Measurements from ENCODE around the gene ITCH. TPM values are rescaled to one million over a fixed set of nuclear protein-coding genes. Genes with fewer than 3 reads are reported as not detected.
A peak's percentile ranks its signal among the peaks of the same experiment; 100 is the strongest.
"Not testable (repeated sequence)": the region's sequence is repeated elsewhere in the genome, so short reads cannot be mapped to it uniquely, and the experiment has no call there.

ITCH gene
- total and polyA plus RNA-seq, 2 of the 8 experiments (the other 6 are each of a cell fraction or from before 2014, with no cell fraction given), result 3.9 to 45.2 TPM

GRCh38 chr20:34337982-34338726, 24.9 kb upstream of the ITCH start (continued):
- TF ChIP-seq CEBPB (IDR thresholded peaks at IDR 0.05; ENCODE audit: low read depth, low read length) (no peak), ZNF274 (IDR thresholded peaks at IDR 0.05; ENCODE audit: borderline replicate concordance, extremely low read depth, low read length) (no peak), PHF8 (conservative IDR thresholded peaks at IDR 0.05; ENCODE audit: low read depth, low read length) (no peak), KDM5A (IDR thresholded peaks at IDR 0.05; ENCODE audit: low read length) (no peak), TAF7 (optimal IDR thresholded peaks at IDR 0.05; ENCODE audit: borderline replicate concordance, low read depth, low read length) (no peak), JUN (IDR thresholded peaks at IDR 0.05; ENCODE audit: low read depth, low read length) (no peak), RFX5 (IDR thresholded peaks at IDR 0.05; ENCODE audit: borderline replicate concordance, low read depth, low read length) (no peak)

DNA sequence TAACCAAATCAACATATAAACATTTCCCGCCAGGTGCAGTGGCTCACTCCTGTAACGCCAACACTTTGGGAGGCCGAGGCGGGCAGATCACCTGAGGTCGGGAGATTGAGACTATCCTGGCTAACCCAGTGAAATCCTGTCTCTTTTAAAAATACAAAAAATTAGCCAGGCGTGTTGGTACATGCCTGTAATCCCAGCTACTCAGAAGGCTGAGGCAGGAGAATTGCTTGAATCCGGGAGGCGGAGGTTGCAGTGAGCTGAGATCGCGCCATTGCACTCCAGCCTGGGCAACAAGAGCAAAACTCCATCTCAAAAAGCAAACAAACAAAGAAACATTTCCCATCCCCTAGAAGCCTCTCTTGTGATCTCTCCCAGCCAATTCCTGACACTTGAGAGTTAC, 22.3 kb upstream of the ITCH start:
- H3K27me3 ChIP-seq (replicated peaks in 1 of 4; ENCODE audit: control insufficient read depth in 3 of 4, extremely low read depth in 1 of 4, insufficient read depth in 3 of 4, low read length in 3 of 4); H2BK15ac ChIP-seq (ENCODE audit: low read length); H2AK5ac ChIP-seq (ENCODE audit: low read depth, low read length); H3K56ac ChIP-seq (replicated peaks; ENCODE audit: insufficient read length, low read depth, low read length); H3K4ac ChIP-seq (replicated peaks; ENCODE audit: insufficient read length, low read depth, low read length); H3K9ac ChIP-seq (replicated peaks in 1 of 4; ENCODE audit: extremely low read depth in 1 of 4, low read depth in 3 of 4, low read length in 3 of 4); FAIRE-seq; H4K20me1 ChIP-seq (replicated peaks in 1 of 2; ENCODE audit: control insufficient read depth in 1 of 2, insufficient read depth in 2 of 2, low read length in 2 of 2); H4K91ac ChIP-seq (replicated peaks; ENCODE audit: insufficient read length, low read length); H3K14ac ChIP-seq (ENCODE audit: insufficient read length); H3K23me2 ChIP-seq (ENCODE audit: low read depth, low read length); H3K9me3 ChIP-seq (ENCODE audit: insufficient read depth in 2 of 2, low read depth in 1 of 2, low read length in 1 of 2); H3K4me3 ChIP-seq (ENCODE audit: extremely low read depth in 1 of 4, insufficient read depth in 2 of 4, low read depth in 3 of 4, low read length in 4 of 4); H3K27ac ChIP-seq (ENCODE audit: low read depth, low read length); H3K23ac ChIP-seq (ENCODE audit: insufficient read length); H3K18ac ChIP-seq (ENCODE audit: extremely low read depth, low read length); H2BK12ac ChIP-seq (ENCODE audit: low read depth, low read length); POLR2A ChIA-PET (ENCODE audit: partially characterized antibody); DNase-seq (ENCODE audit: low read depth in 1 of 2, low spot score in 2 of 2); H3K79me1 ChIP-seq (ENCODE audit: low read depth, low read length); H2BK20ac ChIP-seq (ENCODE audit: low read length); H3K4me1 ChIP-seq (replicated peaks in 1 of 4; ENCODE audit: control insufficient read depth in 3 of 4, insufficient read depth in 4 of 4, low read length in 3 of 4); H2BK5ac ChIP-seq (ENCODE audit: low read depth, low read length); H4K8ac ChIP-seq (ENCODE audit: extremely low read depth, insufficient read depth, low read length); H3K79me2 ChIP-seq (ENCODE audit: control insufficient read depth in 1 of 2, insufficient read depth in 2 of 2, low read length in 2 of 2); H3K4me2 ChIP-seq (ENCODE audit: insufficient read depth in 1 of 2, low read depth in 2 of 2, low read length in 2 of 2); H3K36me3 ChIP-seq (ENCODE audit: control insufficient read depth in 2 of 4, insufficient read depth in 4 of 4, low read length in 3 of 4); H2BK120ac ChIP-seq (replicated peaks; ENCODE audit: low read depth, low read length); H4K5ac ChIP-seq (ENCODE audit: insufficient read length, low read depth, low read length): not testable (repeated sequence)
- CTCF ChIA-PET (ENCODE audit: partially characterized antibody), result interaction anchor here (0.6 to 0.7 kb wide), 2 partner anchors 197 to 565 kb away, joined by 3 read pairs; no protein-coding TSS in a partner anchor
- H2AFZ ChIP-seq (ENCODE audit: low read length), result peak overlapping the region; percentile 42; the same call in 1 of the 2 replicates
- WGBS, 2 experiments (ENCODE audit: extremely low coverage in 1 of 2, insufficient coverage in 1 of 2, insufficient read length in 1 of 2, insufficient replicate concordance in 2 of 2, low coverage in 1 of 2, low lambda C conversion rate in 2 of 2, missing lambda C conversion rate in 1 of 2), result 95% methylated on average over 10 of the region's 10 CpGs; no CpG with 5 or more reads in 1 of the 2 experiments
